AG10803 (cell line): ENCODE data around the gene ZC3H14.
A peak's percentile ranks its signal among the peaks of the same experiment; 100 is the strongest.

Experiments used
- DNase-seq: peaks from one replicate; pipeline ENCODE4 v3.0.0; 2010; ENCODE audit warnings: low read depth
- H3K4me3 ChIP-seq: 2 replicates; pipeline ENCODE4 v1.5.1; 2011; ENCODE audit warnings: mild to moderate bottlenecking, low read length, control low read depth
- TF ChIP-seq, protein P1 (sequence below): conservative IDR thresholded peaks from 2 replicates; pipeline ENCODE4 v1.5.1; 2011; ENCODE audit warnings: mild to moderate bottlenecking, low read length, control low read depth, inconsistent platforms

Gene ZC3H14

DNA sequence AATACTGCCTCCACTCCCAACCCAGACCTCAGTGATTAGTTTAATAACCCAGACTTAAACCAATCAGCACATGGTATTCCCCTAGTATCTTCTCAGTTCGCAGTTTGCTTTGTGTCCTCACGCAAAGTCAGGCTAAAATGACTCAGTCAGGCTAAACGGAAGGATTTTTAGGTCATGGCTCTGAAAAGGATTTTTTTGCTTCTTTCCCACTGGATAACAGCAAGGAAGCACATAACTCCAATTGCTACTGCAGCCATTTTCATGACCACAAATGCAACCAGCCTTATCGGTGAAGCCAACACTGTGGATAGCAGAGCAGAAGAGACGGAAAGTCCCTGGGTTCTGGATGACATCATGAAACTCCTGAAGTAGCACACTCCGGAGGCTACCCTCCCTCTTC lies 67.7 kb downstream of the ZC3H14 start:
- TF ChIP-seq, protein P1, sequence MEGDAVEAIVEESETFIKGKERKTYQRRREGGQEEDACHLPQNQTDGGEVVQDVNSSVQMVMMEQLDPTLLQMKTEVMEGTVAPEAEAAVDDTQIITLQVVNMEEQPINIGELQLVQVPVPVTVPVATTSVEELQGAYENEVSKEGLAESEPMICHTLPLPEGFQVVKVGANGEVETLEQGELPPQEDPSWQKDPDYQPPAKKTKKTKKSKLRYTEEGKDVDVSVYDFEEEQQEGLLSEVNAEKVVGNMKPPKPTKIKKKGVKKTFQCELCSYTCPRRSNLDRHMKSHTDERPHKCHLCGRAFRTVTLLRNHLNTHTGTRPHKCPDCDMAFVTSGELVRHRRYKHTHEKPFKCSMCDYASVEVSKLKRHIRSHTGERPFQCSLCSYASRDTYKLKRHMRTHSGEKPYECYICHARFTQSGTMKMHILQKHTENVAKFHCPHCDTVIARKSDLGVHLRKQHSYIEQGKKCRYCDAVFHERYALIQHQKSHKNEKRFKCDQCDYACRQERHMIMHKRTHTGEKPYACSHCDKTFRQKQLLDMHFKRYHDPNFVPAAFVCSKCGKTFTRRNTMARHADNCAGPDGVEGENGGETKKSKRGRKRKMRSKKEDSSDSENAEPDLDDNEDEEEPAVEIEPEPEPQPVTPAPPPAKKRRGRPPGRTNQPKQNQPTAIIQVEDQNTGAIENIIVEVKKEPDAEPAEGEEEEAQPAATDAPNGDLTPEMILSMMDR = no peak
- DNase-seq = peak; percentile 11
- H3K4me3 ChIP-seq = no peak overlapping the region

DNA sequence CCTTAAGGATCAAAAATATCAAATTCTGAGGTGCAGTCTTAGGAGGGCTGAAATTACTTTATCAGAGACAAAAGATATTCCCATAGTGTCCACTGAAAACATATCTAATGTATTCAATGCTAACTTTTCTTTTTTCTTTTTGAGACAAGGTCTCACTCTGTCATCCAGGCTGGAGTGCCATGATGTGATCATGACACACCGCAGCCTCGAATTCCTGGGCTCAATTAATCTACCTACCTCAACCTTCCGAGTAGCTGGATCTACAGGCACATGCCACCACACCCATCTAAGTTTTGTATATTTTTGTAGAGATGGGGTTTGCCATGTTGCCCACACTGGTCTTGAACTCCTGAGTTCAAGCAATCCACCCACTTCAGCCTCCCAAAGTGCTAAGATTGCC lies 68.3 kb downstream of the ZC3H14 start:
- H3K4me3 ChIP-seq = no peak overlapping the region
- DNase-seq = no peak
- TF ChIP-seq, protein P1 = no peak

DNA sequence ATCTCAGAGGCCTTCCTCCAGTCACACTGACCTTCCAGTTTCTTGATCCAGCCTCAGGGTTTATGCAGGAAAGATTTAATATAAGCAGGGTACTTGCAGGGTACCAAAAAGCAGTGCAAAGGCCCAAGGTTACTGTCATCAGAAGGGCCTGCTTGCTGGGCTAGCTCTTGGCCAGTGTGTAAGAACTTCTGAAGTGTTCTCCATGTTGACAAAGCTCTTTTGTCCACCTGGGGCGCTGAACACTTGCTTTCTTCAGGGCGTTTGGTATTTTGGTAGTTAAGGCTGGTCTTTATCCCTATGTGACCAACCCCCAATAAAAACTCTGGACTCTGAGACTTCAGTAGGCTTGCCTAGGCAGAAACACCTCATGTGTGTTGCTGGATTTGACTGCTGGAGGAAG lies 69.7 kb downstream of the ZC3H14 start:
- DNase-seq = no peak
- TF ChIP-seq, protein P1 = no peak
- H3K4me3 ChIP-seq = no peak overlapping the region

DNA sequence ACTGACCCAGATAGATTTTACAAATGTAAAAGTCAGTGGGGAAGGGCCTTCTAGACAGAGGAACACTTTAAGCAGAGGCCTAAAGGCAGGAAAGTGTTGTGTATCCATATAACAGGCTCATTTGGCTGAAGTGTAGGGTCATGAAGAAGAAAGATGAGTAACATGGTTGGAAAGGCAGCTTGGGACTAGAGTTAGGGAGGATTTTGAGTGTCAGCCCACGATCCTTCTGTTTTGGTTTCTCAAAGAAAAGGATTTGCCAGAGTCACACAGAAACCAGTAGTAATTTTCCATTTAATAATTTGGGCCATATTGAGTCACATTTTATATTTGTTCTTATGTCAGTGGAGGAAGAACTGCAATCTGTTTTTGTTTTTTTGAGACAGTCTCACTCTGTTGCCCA lies 76.4 kb downstream of the ZC3H14 start:
- DNase-seq = no peak
- TF ChIP-seq, protein P1 = no peak
- H3K4me3 ChIP-seq = no peak overlapping the region

DNA sequence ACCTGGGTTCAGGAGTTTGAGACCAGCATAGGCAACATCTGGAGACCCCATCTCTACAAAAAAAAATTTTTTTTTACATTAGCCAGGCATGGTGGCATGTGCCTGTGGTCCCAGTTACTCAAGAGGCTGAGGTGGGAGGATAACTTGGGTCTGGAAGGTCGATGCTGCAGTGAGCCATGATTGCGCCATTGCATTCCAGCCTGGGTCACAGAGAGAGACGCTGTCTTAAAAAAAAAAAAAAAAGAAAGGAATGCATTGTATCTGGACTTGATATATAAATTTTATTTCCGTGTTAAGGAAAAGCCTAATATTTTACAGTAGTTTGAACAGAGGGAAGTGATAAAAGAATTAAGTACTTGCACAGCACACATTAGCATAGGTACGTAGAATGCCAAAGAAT lies 97.2 kb downstream of the ZC3H14 start:
- peak; percentile 60 for DNase-seq
- H3K4me3 ChIP-seq = no peak overlapping the region
- TF ChIP-seq, protein P1 = no peak

DNA sequence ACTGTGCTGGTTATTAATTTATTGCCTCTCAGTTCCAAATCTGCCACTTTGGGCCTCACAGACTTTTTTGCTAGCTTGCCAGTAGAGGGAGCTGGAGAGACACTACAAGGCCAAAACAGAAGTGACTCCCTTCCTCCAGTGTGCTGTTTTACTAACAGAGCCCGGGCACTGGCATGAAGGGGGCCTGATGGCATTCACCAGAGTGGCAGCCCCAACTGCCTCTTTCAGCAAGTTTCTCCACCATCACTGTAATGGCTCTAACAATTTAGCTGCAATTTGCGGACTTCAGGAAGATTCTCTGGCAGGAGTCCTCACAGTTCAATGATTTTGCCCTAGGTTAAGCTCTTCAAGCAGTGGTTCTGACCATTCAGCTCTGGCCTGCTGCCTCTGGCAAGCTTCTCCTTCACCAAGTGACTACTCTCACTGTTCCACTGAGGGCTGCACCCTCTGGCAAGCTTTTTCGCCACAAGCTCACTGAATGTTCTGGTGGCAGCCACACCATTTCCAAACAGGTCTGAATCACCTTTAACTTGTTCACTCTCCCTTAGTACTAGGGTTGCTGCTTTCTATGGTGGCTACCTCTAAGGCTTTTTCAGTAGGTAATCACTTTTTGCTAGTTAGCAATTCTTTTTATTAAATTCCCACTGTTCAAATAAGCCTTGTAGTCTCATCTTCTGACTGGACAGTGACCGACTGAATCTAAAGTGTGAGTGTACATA lies 104.9 kb downstream of the ZC3H14 start:
- no peak overlapping the region for H3K4me3 ChIP-seq
- DNase-seq = peak; percentile 81
- TF ChIP-seq, protein P1 = peak; percentile 98

DNA sequence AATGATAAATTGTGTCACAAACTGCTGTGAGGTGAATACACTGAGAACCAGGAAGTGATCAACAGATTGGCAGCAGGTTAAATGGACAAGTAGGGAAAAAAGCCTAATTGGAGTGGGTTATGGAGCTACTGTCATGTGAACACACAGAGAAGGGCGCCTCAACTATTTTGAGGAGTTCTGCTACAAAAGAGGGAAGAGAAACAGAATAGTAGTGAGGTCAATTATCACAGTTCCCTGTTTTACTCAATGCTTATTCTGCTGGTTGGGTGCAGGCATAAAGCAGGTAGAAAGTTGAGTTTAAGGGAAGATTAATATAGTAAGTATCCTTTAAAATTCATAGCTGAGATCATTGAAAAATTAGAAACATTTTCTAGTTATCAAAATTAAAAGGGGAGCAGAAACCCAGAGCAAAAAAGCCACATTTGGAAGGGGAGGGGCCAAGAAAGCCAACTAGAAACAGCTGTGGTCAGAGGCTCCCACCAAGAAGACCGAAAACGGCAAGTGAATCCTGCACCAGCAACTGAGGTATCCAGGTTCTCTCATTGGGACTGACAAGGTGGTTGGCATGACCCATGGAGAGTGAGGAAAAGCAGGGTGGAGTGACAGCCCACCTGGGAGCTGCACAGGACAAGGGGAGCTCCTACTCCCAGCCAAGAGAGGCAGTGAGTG lies 105.7 kb downstream of the ZC3H14 start:
- no peak for DNase-seq
- no peak overlapping the region for H3K4me3 ChIP-seq
- TF ChIP-seq, protein P1 = no peak
